Activated CD8-positive, alpha-beta memory T cell treated with anti-CD3 and anti-CD28 coated beads for 36 hours (primary cell): ENCODE measurements around the gene STAT3. TPM values are rescaled to one million over a fixed set of nuclear protein-coding genes. Genes with fewer than 3 reads are reported as not detected.

Experiments
- CTCF ChIA-PET: fragments of 350-600 bp; sonication (Branson Sonifier 250); formaldehyde crosslinking; loops from one replicate; lab custom pipeline; 2021; ENCODE audit warnings: antibody characterized with exemption; lab: Charles Lee
- POLR2A ChIA-PET: fragments of 350-600 bp; sonication (Branson Sonifier 250); formaldehyde crosslinking; loops from one replicate; lab custom pipeline; 2021; ENCODE audit warnings: antibody characterized with exemption; lab: Charles Lee
- total RNA-seq, 2 experiments: library from RNA; stranded (reverse); gene quantifications; one replicate each; pipeline ENCODE4 v1.2.3, GENCODE V29; 2021

Gene STAT3
- total RNA-seq, 2 experiments from 2014 or later, result 179 TPM

DNA sequence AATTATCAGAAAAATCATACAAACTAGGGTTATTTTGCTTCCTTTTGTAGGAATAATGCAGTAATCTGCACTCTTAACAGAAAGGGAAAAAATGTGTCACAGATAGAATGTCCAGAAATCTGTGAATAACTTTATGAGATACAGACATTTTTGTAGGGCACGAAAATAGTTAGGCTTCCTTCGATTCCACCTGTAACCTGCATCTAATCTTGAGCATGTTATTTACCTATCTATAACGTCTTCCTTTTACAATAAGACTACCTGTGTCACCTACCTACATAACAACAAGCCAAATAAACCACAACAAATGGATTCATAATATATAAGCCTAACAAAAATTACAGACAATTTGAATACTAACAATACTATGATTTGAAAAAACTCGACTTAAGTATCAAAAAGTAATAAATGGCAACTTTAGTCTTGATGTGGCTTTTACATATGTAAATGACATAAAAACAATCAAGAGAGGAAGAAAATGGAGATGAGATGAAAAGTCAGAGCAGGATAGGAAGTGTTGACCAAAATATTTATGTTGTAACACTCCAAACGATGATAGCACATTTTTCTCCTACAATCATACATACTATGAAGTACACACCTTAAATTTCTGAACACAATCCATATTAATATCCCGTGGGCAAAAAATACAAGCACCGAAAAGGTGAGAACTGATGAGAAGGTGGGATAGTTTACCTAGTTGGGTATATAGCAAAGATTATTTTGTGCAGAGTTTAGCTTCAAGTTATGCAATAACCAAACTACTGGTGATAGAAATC lies 114.6 kb downstream of the STAT3 start:
- CTCF ChIA-PET, result interaction anchor here (0.9 to 2.8 kb wide), 8 partner anchors 13 to 51 kb away, joined by 3 to 10 read pairs (median 6); no protein-coding TSS in a partner anchor
- POLR2A ChIA-PET, result interaction anchor here (0.6 to 3.1 kb wide), 6 partner anchors 12 to 88 kb away, joined by 4 to 32 read pairs (median 10); partner anchors contain the start of gene STAT5A

DNA sequence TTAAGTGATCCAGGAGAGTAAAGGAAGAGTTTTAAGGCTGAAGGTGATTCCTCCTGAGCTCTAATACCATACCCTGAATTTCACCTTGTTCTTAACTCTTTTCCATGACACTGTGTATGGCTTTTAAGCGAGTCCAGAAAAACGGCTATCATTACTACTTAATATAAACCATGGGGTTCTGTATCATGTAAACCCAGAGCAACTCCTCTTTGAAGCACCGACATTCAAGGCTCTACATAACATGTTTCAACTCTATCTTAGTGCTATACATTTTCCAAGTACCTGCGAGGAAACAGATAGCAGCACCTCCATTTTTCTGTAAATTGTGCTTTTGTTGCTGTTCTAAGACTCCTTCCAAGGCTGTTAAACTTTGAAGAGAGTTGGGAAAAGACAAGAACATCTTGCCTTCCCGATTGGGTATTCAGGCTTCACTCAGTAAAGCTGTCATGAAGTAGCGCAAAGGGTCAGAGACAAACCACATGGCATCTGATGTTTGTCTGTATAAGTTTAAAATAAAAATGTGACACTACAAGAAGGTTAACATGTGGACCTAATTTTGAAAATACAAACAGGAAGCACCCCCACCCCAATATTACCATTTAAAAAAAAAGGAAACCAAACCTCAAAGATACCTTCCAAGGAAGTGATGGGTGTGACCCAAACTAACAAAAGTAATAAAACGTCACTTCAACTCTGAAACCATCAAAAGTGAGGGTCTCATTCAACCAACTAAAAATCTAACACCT lies 115.9 kb downstream of the STAT3 start:
- CTCF ChIA-PET, result interaction anchor here (2.0 kb wide), 1 partner anchor 22 kb away, joined by 4 read pairs; no protein-coding TSS in a partner anchor
- POLR2A ChIA-PET, result interaction anchor here (5.2 to 6.2 kb wide), 2 partner anchors 17 to 21 kb away, joined by 29 to 57 read pairs; partner anchors contain the start of gene STAT5A

DNA sequence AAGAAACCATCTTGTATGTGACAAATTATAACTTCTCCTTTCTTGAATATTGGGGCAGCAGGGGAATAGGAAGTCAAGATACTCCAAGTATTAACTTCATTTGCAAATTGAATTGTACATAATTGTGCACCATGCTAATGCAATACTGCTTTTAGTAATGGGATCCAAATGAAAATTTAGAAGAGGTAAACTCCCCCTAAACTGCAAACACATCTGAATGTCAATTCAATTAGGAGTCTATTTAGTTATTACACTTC lies 116.5 kb downstream of the STAT3 start:
- ChIA-PET CTCF (interaction anchor here (1.0 to 2.0 kb wide), 2 partner anchors 19 to 21 kb away, joined by 4 to 5 read pairs; no protein-coding TSS in a partner anchor), POLR2A (interaction anchor here (2.9 to 6.2 kb wide), 3 partner anchors 17 to 24 kb away, joined by 10 to 57 read pairs (median 29); partner anchors contain the start of gene STAT5A)

DNA sequence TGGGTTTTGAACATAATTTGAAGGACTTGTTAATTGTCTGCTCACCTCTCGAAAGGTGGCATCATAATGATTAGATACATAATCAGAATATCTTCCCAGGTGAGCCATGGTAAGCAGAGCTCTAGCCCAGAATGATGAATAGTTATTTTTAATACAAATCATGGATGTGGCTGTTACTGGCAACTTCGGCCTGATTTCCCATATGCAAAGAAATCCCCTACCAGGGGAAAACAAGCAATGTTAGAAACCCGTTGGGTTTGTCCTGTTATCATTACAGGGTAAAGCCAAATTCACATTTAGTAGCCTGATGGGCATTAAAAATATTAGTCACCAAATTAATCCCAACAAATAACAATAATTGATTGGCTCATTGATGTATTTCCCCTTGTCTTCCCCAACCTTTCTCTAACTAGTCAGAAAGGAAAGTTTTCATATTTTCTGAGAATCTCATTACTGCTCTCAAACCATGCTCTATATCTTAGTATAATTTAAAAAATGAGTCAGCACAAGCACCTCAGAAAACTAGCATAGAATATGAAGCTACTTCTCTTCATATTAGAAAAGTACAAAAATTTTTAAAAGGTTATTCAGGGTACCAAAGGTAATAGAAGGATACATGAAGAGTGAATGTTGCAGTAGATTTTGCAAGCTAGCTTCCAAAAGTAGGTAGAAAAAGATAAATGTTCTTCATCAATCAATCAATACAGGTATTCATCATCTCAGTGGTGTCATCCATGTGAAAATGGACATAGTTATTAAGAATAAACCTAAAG lies 117.0 kb downstream of the STAT3 start:
- ChIA-PET CTCF (interaction anchor here (1.0 to 2.0 kb wide), 4 partner anchors 18 to 136 kb away, joined by 3 to 5 read pairs (median 4); no protein-coding TSS in a partner anchor), POLR2A (interaction anchor here (1.4 to 6.2 kb wide), 4 partner anchors 18 to 23 kb away, joined by 3 to 57 read pairs (median 20); partner anchors contain the start of gene STAT5A)

DNA sequence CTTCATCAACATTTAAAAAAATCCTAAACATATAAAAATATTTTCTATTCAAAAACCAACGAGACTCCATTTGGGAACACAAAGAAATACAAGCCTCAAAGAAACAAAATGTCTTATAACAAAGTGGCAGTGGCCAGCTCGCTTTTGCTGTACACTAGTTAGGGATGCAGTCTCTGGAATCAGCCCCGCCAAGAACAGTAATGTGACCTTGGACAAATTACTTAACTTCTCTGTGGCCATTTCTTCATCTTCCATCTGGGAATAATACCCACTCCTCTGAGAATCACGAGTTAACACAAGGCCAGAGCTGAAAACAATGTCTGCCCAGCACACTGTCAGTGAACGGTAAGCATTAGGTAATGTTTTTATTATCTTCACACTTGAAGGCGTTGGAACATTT lies 117.6 kb downstream of the STAT3 start:
- CTCF ChIA-PET, result interaction anchor here (1.0 to 2.0 kb wide), 3 partner anchors 19 to 136 kb away, joined by 3 to 16 read pairs (median 3); no protein-coding TSS in a partner anchor
- POLR2A ChIA-PET, result interaction anchor here (0.8 to 6.2 kb wide), 5 partner anchors 18 to 33 kb away, joined by 3 to 57 read pairs (median 10); partner anchors contain the start of gene STAT5A

DNA sequence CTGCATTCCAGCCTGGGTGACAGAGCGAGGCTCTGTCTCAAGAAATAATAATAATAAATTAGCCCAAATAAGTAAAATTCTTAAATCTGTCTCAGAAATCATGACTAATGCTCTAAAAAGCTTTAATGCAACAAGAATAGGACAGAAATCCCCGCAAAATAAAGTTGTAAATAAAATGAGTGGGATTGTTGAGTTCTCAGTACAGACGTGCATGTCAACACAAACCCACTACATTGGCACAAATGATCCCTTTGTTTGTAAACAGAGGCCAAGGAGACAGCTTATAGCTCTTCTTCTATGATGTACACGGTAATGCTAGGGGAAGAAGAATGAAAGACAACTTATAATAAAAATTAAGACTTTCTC lies 118.1 kb downstream of the STAT3 start:
- CTCF ChIA-PET, result interaction anchor here (0.6 to 2.0 kb wide), 4 partner anchors 19 to 137 kb away, joined by 3 to 16 read pairs (median 3); no protein-coding TSS in a partner anchor
- POLR2A ChIA-PET, result interaction anchor here (0.6 to 6.2 kb wide), 6 partner anchors 19 to 409 kb away, joined by 3 to 57 read pairs (median 7); partner anchors contain the start of gene STAT5A

DNA sequence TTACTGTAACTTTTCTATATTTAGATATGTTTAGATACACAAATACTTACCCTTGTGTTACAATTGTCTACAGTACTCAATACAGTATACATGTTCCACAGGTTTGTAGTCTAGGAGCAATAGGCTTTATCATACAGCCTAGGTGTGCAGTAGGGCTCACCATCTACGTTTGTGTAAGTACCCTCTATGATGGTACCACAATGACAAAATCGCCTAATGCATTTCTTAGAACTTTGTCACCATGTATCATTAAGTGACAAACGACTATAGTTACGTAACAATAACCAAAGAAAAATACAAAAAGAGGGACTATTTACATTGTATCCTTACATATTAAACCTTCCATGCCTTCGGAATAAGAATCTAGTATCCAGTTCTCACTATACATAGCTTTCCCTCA lies 120.0 kb downstream of the STAT3 start:
- ChIA-PET CTCF (interaction anchor here (1.8 to 2.9 kb wide), 2 partner anchors 20 to 46 kb away, joined by 9 read pairs; no protein-coding TSS in a partner anchor), POLR2A (interaction anchor here (1.4 to 6.2 kb wide), 3 partner anchors 17 to 21 kb away, joined by 7 to 57 read pairs (median 29); partner anchors contain the start of gene STAT5A)

DNA sequence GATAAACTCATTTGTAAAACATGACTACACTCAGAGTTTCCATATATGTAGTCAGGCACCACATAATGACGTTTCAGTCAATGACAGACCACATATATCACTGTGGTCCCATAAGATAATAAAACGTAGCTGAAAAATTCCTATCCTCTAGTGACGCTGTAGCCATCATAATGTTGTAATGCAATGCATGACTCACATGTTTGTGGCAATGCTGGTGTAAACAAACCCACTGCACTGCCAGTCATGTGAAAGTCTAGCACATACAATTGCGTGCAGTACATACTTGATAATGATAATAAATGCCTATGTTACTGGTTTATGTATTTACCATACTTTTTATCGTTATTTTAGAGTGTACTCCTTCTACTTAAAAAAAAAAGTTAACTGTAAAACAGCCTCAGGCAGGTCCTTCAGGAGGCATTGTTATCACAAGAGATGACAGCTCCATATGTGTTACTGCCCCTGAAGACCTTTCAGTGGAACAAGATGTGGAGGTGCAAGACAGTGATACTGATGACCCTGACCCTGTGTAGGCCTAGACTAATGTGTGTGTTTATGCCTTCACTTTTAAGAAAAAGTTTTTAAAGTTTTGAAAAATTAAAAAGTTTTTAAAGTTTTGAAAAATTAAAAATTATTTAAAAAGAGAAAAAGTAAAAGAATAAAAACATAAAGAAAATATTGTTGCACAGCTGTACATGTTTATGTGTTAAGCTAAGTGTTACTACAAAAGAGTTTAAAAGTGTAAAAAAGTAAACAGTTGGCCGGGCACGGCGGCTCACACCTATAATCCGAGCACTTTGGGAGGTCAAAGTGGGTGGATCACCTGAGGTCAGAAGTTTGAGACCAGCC lies 121.1 kb downstream of the STAT3 start:
- ChIA-PET POLR2A (interaction anchor here (0.5 to 6.2 kb wide), 6 partner anchors 8 to 87 kb away, joined by 3 to 57 read pairs (median 6); partner anchors contain the start of gene STAT5A), CTCF (interaction anchor here (1.8 to 2.9 kb wide), 2 partner anchors 19 to 45 kb away, joined by 9 read pairs; no protein-coding TSS in a partner anchor)

DNA sequence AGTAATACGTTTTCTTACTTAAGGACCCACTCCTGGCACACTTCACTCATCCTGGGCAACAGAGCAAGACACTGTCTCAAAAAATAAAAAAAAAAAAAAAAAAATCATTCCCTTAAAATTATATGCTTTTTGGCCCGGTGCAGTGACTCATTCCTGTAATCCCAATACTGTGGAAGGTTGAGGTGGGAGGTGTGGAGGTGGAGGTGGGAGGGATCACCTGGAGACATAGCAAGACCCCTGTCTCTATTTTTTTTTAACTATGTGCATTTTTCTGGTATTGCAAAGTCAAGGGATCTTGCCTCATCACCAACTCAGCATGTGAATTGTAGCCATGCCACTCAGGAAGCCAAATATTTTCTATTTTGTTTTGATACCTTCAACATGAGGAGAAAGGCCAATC lies 121.8 kb downstream of the STAT3 start:
- ChIA-PET CTCF (interaction anchor here (1.3 to 1.8 kb wide), 2 partner anchors 11 to 18 kb away, joined by 4 to 9 read pairs; no protein-coding TSS in a partner anchor), POLR2A (interaction anchor here (0.7 to 6.2 kb wide), 3 partner anchors 9 to 86 kb away, joined by 3 to 57 read pairs (median 4); no protein-coding TSS in a partner anchor)

DNA sequence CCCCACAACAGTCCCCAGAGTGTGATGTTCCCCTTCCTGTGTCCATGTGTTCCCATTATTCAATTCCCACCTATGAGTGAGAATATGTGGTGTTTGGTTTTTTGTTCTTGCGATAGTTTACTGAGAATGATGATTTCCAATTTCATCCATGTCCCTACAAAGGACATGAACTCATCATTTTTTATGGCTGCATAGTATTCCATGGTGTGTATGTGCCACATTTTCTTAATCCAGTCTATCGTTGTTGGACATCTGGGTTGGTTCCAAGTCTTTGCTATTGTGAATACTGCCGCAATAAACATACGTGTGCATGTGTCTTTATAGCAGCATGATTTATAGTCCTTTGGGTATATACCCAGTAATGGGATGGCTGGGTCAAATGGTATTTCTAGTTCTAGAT lies 123.9 kb downstream of the STAT3 start:
- POLR2A ChIA-PET, result interaction anchor here (1.3 kb wide), 1 partner anchor 14 kb away, joined by 3 read pairs; no protein-coding TSS in a partner anchor
- CTCF ChIA-PET, result interaction anchor here (1.0 kb wide), 1 partner anchor 42 kb away, joined by 3 read pairs; no protein-coding TSS in a partner anchor

Other genes starting within 250 kb of the STAT3 start
- gene RAB5C, start 233.5 kb downstream of the STAT3 start, total RNA-seq, result 10 to 100 TPM; 56.4 to 58.9 TPM
- gene KCNH4, start 207.3 kb downstream of the STAT3 start, total RNA-seq, result 1 to 10 TPM; 1.2 to 1.3 TPM
- not detected for gene HCRT, start 203.0 kb downstream of the STAT3 start, total RNA-seq
- 10 to 100 TPM; 19.2 to 20.0 TPM for gene GHDC, start 193.9 kb downstream of the STAT3 start, total RNA-seq
- gene STAT5B, start 112.1 kb downstream of the STAT3 start, total RNA-seq, result 100 to 1,000 TPM; 102 to 111 TPM
- gene STAT5A, start 99.9 kb downstream of the STAT3 start, total RNA-seq, result 100 to 1,000 TPM; 197 TPM
- gene CAVIN1, start 34.8 kb upstream of the STAT3 start, total RNA-seq, result under 1 TPM; 0.51 to 0.78 TPM
- gene ATP6V0A1, start 70.4 kb upstream of the STAT3 start, total RNA-seq, result 1 to 10 TPM; 3.3 to 3.4 TPM
- gene NAGLU, start 147.8 kb upstream of the STAT3 start, total RNA-seq, result 10 to 100 TPM; 15.0 to 17.6 TPM
- under 1 TPM; 0.19 to 0.29 TPM for gene HSD17B1, start 164.5 kb upstream of the STAT3 start, total RNA-seq
- 100 to 1,000 TPM; 118 to 120 TPM for gene COASY, start 173.7 kb upstream of the STAT3 start, total RNA-seq
- gene MLX, start 178.7 kb upstream of the STAT3 start, total RNA-seq, result 10 to 100 TPM; 59.9 to 66.2 TPM
- gene PSMC3IP, start 189.3 kb upstream of the STAT3 start, total RNA-seq, result 10 to 100 TPM; 37.0 to 42.1 TPM
- 10 to 100 TPM; 29.6 to 30.2 TPM for gene RETREG3, start 220.9 kb upstream of the STAT3 start, total RNA-seq
- gene TUBG1, start 221.2 kb upstream of the STAT3 start, total RNA-seq, result 100 to 1,000 TPM; 118 to 123 TPM